Measurements from ENCODE around the gene IGSF3.

IGSF3 gene

DNA sequence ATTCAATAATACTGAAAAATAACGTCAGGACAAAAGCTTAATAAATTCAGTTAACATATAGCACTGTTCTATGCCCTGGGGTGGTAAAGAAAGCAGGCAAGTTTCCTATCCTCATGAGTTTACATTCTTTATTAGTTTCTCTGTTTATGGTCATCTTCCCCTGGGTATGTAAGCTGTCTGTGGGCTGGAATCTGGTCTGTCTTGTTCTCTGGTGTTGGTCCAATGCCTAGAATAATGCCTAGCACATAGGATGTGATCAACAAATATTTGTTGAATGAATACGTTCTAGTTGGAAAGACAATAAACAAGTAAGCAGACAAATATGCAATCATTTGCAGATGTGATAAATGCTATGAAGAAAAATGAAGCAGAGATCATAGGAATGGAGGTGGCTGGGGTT, 7.2 kb upstream of the IGSF3 start:
- H3K9me3 ChIP-seq (ENCODE audit: control insufficient read depth, insufficient read depth, low read depth, low read length): no peaks in the 10 kb centered on the region
- no peak overlapping the region for H3K4me3 ChIP-seq (ENCODE audit: low read depth, low read length)
- no peaks in the 10 kb centered on the region for H3K36me3 ChIP-seq (ENCODE audit: control insufficient read depth, insufficient read depth, low read length)
- no peak overlapping the region for H3K9ac ChIP-seq (ENCODE audit: low read length)
- H3K4me1 ChIP-seq (ENCODE audit: control insufficient read depth, insufficient read depth, low read length): no peaks in the 10 kb centered on the region
- no peaks in the 10 kb centered on the region for H3K27me3 ChIP-seq (ENCODE audit: control insufficient read depth, insufficient read depth, low read length)
- H3K27ac ChIP-seq (ENCODE audit: low read depth, low read length): no peak overlapping the region

DNA sequence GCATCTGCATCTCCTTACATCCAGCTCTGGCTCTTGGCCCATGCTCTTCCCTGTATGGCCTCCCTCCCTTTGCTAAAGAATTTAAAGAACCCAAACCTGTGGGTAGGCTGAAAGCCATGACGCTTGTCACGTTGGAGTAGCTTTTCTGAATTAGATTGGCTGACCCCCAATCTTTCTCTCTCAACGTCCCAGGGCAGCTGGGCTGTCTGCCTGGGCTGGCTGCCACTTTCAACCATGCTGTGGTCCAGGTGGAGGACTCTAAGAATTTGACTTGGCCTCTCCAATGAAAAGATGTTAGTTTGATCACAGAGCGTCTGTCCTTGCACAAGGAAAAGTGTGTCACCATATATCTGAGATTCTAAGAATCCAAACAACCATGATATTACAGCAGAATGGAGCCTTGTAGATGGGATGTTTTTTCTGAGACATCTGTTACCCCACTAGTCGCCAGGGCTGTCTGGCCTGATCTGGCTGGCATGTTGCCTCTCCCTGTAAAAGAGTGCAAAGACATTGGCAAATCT, 6.5 kb upstream of the IGSF3 start:
- no peaks in the 10 kb centered on the region for H3K36me3 ChIP-seq (ENCODE audit: control insufficient read depth, insufficient read depth, low read length)
- no peaks in the 10 kb centered on the region for H3K27me3 ChIP-seq (ENCODE audit: control insufficient read depth, insufficient read depth, low read length)
- no peak overlapping the region for H3K4me3 ChIP-seq (ENCODE audit: low read depth, low read length)
- H3K4me1 ChIP-seq (ENCODE audit: control insufficient read depth, insufficient read depth, low read length): no peaks in the 10 kb centered on the region
- H3K9me3 ChIP-seq (ENCODE audit: control insufficient read depth, insufficient read depth, low read depth, low read length): no peaks in the 10 kb centered on the region
- no peak overlapping the region for H3K27ac ChIP-seq (ENCODE audit: low read depth, low read length)
- no peak overlapping the region for H3K9ac ChIP-seq (ENCODE audit: low read length)

DNA sequence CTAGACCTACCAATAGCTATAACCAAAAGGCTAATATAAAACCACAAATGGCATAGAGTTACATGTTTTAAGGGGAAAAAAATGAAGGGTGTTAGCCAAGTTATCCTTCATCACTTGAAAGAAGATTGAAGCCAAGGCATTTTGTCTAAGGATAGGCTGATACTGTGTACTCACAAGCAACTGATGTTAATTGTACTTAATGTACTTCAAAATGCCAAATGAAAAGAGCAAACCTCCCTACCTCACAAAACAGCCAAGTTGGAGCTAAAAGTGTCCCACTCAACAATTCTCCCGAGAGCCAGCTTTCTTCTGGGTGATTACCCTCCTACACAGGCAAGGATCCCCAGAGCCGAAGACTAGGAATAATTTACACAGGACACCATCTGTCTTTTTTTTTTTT, 4.4 kb upstream of the IGSF3 start:
- no peaks in the 10 kb centered on the region for H3K9me3 ChIP-seq (ENCODE audit: control insufficient read depth, insufficient read depth, low read depth, low read length)
- H3K4me1 ChIP-seq (ENCODE audit: control insufficient read depth, insufficient read depth, low read length): 0 out of 2 replicates have a peak, but pooled peaks cover 2% of the 10 kb centered on the region
- H3K27me3 ChIP-seq (ENCODE audit: control insufficient read depth, insufficient read depth, low read length): peaks cover under 1% of the 10 kb centered on the region; the same call in 1 of the 2 replicates
- H3K27ac ChIP-seq (ENCODE audit: low read depth, low read length): no peak overlapping the region
- H3K4me3 ChIP-seq (ENCODE audit: low read depth, low read length): no peak overlapping the region
- H3K9ac ChIP-seq (ENCODE audit: low read length): no peak overlapping the region
- H3K36me3 ChIP-seq (ENCODE audit: control insufficient read depth, insufficient read depth, low read length): no peaks in the 10 kb centered on the region

DNA sequence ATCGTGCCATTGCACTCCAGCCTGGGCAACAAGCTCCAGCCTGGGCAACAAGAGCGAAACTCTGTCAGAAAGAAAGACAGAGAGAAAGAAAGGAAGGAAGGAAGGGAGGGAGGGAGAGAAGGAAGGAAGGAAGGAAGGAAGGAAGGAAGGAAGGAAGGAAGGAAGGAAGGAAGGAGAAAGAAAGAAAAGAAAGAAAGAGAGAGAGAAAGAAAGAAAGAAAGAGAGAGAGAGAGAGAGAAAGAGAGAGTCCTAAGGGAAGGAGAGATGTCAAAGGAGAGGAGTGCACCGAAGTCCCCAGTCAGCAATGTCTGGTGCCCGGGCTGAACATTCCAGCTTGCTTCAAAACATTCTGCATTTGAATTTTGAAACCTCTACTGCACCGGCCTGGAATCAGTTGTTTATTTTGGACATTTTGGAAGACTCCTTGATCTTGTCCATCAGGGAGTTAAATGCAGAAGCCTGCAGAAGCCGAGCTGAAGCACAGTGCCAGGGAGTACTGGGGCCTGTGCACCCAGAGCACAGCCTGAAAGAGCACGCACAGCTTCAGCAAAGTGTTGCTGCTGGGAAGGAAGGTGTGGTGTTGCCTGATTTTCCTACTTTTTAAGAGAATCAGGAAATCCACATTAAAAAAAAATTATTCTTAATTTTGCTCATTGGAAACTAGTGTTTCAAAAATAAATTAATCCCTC, 3.7 kb upstream of the IGSF3 start:
- H3K27me3 ChIP-seq (ENCODE audit: control insufficient read depth, insufficient read depth, low read length): peaks cover 7% of the 10 kb centered on the region
- no peaks in the 10 kb centered on the region for H3K36me3 ChIP-seq (ENCODE audit: control insufficient read depth, insufficient read depth, low read length)
- H3K27ac ChIP-seq (ENCODE audit: low read depth, low read length): no peak overlapping the region
- peaks cover 7% of the 10 kb centered on the region for H3K4me1 ChIP-seq (ENCODE audit: control insufficient read depth, insufficient read depth, low read length)
- H3K9me3 ChIP-seq (ENCODE audit: control insufficient read depth, insufficient read depth, low read depth, low read length): no peaks in the 10 kb centered on the region
- H3K9ac ChIP-seq (ENCODE audit: low read length): no peak overlapping the region
- H3K4me3 ChIP-seq (ENCODE audit: low read depth, low read length): no peak overlapping the region

DNA sequence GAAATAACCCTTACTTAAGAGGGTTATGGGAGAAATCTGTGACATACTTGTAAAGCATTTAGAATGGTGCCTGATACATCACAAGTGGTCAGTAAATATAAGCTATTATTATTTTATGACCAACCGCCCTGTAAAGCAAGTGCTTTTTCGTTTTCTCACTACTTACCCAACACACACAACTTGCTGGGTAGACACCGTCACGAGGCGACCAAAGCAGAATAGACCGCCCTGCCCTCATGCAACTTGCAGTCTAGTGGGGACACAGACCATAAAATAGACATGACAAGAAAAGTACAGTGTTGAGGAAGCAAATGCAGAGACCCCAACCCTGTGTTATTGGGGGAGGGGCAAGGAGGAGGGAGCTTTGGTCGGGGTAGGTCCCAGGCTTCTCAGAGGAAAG, 744 bp upstream of the IGSF3 start:
- Histone ChIP-seq H3K36me3 (ENCODE audit: control insufficient read depth, insufficient read depth, low read length) (peaks cover 4% of the 10 kb centered on the region; the same call in 1 of the 2 replicates), H3K9me3 (ENCODE audit: control insufficient read depth, insufficient read depth, low read depth, low read length) (no peaks in the 10 kb centered on the region), H3K27ac (ENCODE audit: low read depth, low read length) (no peak overlapping the region), H3K9ac (ENCODE audit: low read length) (no peak overlapping the region), H3K27me3 (ENCODE audit: control insufficient read depth, insufficient read depth, low read length) (peaks cover 19% of the 10 kb centered on the region), H3K4me3 (ENCODE audit: low read depth, low read length) (peak overlapping the region; percentile 77), H3K4me1 (ENCODE audit: control insufficient read depth, insufficient read depth, low read length) (peaks cover 25% of the 10 kb centered on the region)

DNA sequence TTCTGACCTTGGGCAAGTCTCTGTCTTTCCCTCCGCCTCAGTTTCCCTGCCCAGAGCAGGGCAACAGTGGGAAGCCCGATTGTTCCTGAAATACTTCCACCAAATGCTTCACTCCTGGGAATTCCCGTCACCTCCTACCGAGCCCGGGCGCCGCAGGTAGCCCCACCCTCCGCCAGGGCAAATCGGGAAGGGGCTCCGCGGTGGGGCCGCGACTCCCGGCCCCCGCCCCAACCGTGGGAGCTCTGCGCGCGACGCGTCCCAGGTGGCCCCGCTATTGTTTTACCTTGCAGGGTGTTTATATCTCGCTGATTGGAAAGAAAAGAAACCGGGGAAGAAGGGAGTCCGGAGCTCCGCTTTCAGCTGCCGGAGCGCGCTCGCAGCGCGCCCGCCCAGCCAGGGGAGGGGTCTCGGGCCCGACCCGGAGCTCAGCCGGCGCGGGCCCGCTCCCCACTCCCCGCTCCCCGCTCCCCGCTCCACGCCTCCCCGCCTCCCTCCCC, 407 bp downstream of the IGSF3 start:
- Histone ChIP-seq H3K4me3 (ENCODE audit: low read depth, low read length) (peak overlapping the region; percentile 77), H3K27ac (ENCODE audit: low read depth, low read length) (no peak overlapping the region), H3K36me3 (ENCODE audit: control insufficient read depth, insufficient read depth, low read length) (peaks cover 4% of the 10 kb centered on the region; the same call in 1 of the 2 replicates), H3K27me3 (ENCODE audit: control insufficient read depth, insufficient read depth, low read length) (peaks cover 19% of the 10 kb centered on the region), H3K9me3 (ENCODE audit: control insufficient read depth, insufficient read depth, low read depth, low read length) (no peaks in the 10 kb centered on the region), H3K9ac (ENCODE audit: low read length) (peak overlapping the region; percentile 43), H3K4me1 (ENCODE audit: control insufficient read depth, insufficient read depth, low read length) (peaks cover 25% of the 10 kb centered on the region)

DNA sequence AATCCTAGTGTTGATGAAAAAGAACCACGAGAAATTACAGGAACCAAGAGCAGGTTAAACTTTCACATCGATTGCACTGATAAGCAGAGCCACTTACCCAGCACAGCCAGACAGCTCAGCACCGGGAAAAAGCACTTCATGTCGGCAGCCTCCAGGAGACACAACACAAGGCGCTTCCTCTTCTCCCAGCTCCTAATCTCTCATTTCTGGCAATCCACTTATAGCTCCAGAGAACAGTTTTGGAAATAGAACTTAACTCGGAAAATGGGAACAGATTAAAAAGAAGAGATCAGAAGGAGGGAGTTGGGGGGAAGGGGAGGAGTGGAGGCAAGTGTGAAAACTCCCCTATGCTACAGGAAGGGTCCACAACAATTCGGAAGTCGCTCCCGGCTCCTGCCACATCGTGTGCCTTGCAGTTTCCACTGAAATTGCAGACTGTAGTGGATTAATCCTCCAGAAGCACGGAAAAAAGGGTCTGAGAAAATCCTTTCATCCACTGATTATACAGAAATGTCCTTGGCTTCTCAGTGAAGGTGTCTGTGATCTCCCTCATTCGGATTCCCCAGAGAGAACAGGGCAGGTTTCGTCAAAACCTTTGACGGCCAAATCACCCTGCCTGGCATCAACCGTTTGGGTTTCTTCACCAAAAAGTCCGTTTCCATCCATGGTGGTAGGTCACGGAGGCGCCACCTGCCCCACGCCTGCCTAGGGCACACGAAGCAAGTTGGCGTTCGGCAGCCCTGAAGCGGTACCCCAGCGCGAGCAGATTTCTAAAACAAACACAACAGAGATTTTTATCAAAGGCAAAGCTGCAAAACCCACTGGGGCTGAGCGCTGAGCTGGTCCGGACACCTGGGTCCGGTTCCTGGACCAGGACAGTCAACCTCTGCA, 1.1 kb downstream of the IGSF3 start:
- peak overlapping the region; percentile 43 for H3K9ac ChIP-seq (ENCODE audit: low read length)

DNA sequence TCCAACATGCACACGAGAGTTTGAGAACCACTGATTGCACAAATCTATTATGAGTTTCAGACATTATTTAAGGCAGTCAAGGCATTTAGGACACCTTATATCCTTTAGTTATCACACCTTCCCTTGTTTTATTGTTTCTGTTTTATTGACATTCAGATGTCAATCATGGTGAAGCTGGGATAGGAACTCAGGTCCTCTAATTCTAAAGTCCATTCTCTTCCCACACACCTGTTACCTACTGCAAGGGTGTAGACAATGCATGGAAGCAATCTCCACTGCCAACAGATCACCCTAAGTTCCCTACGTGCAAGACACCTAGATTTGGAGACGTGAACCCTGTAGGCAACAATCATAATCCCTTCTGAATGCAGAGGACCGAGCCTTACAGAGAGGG, 2.6 kb downstream of the IGSF3 start:
- Histone ChIP-seq H3K27me3 (ENCODE audit: control insufficient read depth, insufficient read depth, low read length) (peaks cover 19% of the 10 kb centered on the region), H3K4me1 (ENCODE audit: control insufficient read depth, insufficient read depth, low read length) (peaks cover 25% of the 10 kb centered on the region), H3K27ac (ENCODE audit: low read depth, low read length) (no peak overlapping the region), H3K36me3 (ENCODE audit: control insufficient read depth, insufficient read depth, low read length) (peaks cover 4% of the 10 kb centered on the region; the same call in 1 of the 2 replicates), H3K9me3 (ENCODE audit: control insufficient read depth, insufficient read depth, low read depth, low read length) (no peaks in the 10 kb centered on the region), H3K9ac (ENCODE audit: low read length) (no peak overlapping the region), H3K4me3 (ENCODE audit: low read depth, low read length) (peak overlapping the region; percentile 77; the same call in 1 of the 2 replicates)

More for the DNA sequence above, 1.1 kb downstream of the IGSF3 start:
- H3K9me3 ChIP-seq (ENCODE audit: control insufficient read depth, insufficient read depth, low read depth, low read length): no peaks in the 10 kb centered on the region
- H3K4me1 ChIP-seq (ENCODE audit: control insufficient read depth, insufficient read depth, low read length): peaks cover 25% of the 10 kb centered on the region
- H3K36me3 ChIP-seq (ENCODE audit: control insufficient read depth, insufficient read depth, low read length): peaks cover 4% of the 10 kb centered on the region; the same call in 1 of the 2 replicates
- H3K4me3 ChIP-seq (ENCODE audit: low read depth, low read length): peak overlapping the region; percentile 77
- no peak overlapping the region for H3K27ac ChIP-seq (ENCODE audit: low read depth, low read length)
- H3K27me3 ChIP-seq (ENCODE audit: control insufficient read depth, insufficient read depth, low read length): peaks cover 19% of the 10 kb centered on the region

DNA sequence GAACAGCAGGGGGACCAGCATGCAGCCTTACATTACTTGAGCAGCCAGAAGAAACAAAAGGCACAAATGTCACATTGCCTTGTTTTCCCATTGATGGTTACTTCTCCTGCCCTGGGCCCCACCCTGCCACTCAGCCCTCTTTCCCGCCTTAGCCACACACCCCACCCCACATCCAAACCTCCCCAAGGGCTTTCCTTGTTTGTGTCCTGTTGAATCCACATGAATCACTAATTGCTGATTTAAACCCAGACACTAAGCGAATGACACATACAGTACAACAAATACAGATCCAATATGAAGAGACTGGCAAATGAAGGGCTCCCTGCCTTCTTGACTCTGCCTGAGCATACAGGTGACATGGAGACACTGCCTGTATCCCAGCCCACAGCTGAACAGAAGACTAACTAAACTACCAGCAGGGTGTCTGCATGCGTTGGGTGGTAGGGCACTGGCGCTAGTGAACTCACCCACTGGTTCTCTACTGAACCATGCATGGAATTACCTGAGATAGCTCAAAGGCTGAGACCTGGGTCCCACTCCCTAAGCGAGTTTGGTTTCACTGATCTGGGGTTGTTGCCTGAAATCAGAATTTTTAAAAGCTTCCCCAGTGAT, 3.1 kb downstream of the IGSF3 start:
- no peak overlapping the region; the same call in 1 of the 2 replicates for H3K4me3 ChIP-seq (ENCODE audit: low read depth, low read length)
- no peaks in the 10 kb centered on the region for H3K9me3 ChIP-seq (ENCODE audit: control insufficient read depth, insufficient read depth, low read depth, low read length)

DNA sequence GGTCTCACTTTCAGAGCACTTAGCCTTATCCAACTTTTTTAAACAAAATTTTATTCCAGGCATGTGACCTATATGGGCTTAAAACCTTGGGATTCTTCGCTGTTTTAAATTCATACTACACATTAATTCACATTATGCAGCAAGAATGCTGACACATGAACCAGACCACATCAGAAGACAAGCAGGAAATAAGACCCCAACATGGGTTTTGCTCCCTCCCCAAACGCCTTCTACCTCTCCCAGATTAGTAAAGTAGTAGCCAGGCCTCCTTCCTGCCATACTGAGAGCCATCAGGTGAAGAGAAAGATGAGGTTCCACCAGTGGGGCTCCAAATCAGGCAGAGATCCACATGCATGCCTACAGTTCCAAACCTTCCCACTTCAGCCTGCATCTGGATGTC, 3.7 kb downstream of the IGSF3 start:
- Histone ChIP-seq H3K4me3 (ENCODE audit: low read depth, low read length) (no peak overlapping the region), H3K36me3 (ENCODE audit: control insufficient read depth, insufficient read depth, low read length) (peaks cover 4% of the 10 kb centered on the region; the same call in 1 of the 2 replicates), H3K27me3 (ENCODE audit: control insufficient read depth, insufficient read depth, low read length) (peaks cover 19% of the 10 kb centered on the region), H3K9ac (ENCODE audit: low read length) (no peak overlapping the region), H3K27ac (ENCODE audit: low read depth, low read length) (no peak overlapping the region), H3K4me1 (ENCODE audit: control insufficient read depth, insufficient read depth, low read length) (peaks cover 25% of the 10 kb centered on the region), H3K9me3 (ENCODE audit: control insufficient read depth, insufficient read depth, low read depth, low read length) (no peaks in the 10 kb centered on the region)

More for the DNA sequence above, 3.1 kb downstream of the IGSF3 start:
- Histone ChIP-seq H3K27ac (ENCODE audit: low read depth, low read length) (no peak overlapping the region), H3K4me1 (ENCODE audit: control insufficient read depth, insufficient read depth, low read length) (peaks cover 25% of the 10 kb centered on the region), H3K36me3 (ENCODE audit: control insufficient read depth, insufficient read depth, low read length) (peaks cover 4% of the 10 kb centered on the region; the same call in 1 of the 2 replicates), H3K27me3 (ENCODE audit: control insufficient read depth, insufficient read depth, low read length) (peaks cover 19% of the 10 kb centered on the region), H3K9ac (ENCODE audit: low read length) (no peak overlapping the region)
